ENCODE data around the gene MLANA.

Gene MLANA

DNA sequence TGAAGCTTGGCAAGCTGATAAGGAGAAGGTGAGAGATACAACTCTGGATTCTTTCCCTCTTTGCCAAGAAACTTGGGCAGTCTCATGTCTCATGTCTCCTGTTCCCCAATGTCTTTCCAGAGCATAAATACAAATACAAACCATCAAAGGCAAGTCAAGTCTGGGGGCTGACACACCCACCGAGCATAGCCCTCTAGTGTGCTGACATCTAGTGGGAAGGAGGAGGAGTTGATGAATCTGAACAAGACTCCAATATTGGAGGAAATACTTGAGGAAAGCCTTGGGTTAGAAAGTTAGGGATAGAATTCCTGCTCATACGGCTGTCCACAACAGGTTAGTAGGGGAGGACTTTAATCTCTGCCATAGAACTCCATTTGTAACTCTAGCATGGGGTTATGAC, 8.6 kb downstream of the MLANA start:
- no peak for DNase-seq (ENCODE audit: low read depth, low spot score)

DNA sequence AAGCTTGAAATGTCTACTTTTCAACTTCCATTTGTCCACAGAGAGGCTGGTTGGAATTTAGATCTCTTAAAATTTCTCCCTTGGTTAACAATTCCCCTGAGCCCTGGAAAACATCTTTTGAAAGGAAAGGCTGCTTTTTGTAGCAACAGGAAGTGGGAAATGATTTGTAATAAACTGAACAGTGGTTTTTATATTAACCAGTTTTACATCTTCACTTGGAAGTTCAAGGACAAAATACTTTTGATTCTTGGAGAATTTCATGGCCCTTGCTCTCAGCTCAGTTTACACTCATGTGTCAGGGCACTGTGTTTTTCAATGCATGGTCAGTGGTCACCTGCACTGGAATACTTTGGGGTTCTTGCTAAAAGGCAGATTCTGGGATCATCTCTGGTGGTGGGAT, 9.9 kb downstream of the MLANA start:
- DNase-seq (ENCODE audit: low read depth, low spot score): no peak

DNA sequence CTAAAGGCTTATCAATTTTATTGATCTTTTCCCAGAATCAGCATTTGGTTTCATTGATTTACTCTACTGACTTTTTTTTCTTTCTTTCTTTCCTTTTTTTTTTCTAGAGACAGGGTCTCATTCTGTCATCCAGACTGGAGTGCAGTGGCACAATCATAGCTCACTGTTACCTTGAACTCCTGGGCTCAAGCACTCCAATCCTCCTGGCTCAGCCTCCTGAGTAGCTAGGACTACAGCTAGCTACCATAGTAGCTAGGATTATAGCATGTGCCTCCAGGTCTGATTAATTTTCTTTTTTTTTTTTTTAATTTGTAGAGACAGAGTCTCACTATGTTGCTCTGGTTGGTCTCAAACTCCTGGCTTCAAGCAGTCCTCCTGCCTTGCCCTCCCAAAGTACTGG, 11.7 kb downstream of the MLANA start:
- DNase-seq (ENCODE audit: low read depth, low spot score): no peak

DNA sequence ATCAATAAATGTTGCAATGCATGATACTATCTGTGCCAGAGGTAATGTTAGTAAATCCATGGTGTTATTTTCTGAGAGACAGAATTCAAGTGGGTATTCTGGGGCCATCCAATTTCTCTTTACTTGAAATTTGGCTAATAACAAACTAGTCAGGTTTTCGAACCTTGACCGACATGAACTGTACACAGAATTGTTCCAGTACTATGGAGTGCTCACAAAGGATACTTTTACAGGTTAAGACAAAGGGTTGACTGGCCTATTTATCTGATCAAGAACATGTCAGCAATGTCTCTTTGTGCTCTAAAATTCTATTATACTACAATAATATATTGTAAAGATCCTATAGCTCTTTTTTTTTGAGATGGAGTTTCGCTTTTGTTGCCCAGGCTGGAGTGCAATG, 18.2 kb downstream of the MLANA start:
- no peak for DNase-seq (ENCODE audit: low read depth, low spot score)

DNA sequence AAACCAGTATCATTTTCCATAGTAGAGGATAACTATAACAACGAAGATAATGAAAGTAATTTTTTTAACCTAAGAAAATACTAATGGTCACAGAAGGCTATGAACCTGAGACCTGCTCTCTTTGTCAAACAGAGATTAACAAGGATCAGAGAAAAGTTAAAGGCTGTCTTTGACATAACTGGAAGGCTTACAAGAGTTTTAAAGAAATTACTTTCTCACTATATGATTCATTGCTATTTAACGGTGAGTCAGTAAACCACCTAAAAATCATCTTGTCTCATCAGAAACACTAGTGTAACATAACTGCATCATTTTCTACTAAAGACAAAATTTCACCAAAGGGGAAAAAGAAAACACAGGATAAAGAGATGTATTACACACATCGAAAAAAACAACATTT, 19.3 kb downstream of the MLANA start:
- DNase-seq (ENCODE audit: low read depth, low spot score): no peak

DNA sequence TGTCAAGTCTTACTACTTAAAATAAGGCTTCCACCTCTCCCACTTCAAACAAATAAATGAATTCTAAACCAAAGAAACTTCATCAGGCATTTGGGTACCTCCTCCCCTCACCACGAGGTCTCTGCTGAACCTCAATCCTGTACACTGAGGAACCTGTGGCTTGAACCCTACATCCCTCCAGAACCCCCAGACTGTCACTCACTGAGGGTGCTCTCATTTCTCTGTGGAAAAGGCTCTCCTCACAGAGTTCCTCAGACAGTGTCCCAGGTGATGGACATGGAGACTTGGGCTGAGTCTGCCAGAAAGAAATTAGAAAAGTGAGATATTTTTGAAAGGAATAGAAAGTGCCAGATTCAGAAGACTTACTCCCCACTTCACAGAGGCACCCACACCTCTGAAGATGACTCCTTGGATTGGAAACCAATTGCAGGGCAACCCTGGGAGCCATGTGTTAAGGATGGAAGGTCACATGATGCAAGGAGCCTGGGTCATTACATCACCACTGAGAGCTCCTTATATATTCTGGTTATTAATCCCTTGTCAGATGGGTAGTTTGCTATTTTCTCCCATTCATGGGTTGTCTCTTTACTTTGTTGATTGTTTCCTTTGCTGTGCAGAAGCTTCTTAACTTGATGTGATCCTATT, 19.8 kb downstream of the MLANA start:
- DNase-seq (ENCODE audit: low read depth, low spot score): no peak

DNA sequence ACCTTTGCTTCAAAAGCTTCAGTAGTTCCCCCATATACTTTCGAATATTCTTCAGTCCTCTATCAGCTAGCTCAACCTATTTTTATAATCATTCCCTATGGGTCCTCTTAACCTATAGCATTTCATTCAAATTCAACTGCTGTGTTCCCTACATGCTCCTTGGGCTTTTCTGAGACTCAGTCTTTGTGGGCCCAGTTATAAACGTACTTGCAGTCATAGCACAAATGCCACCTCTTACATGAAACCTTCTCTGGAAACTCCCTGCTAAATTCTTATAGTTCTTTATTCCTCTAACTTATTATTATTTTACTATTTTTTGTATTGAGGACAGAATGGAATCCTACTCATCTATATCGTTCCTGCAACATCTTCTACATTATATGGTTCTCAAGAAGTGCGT, 24.7 kb downstream of the MLANA start:
- DNase-seq (ENCODE audit: low read depth, low spot score): no peak

DNA sequence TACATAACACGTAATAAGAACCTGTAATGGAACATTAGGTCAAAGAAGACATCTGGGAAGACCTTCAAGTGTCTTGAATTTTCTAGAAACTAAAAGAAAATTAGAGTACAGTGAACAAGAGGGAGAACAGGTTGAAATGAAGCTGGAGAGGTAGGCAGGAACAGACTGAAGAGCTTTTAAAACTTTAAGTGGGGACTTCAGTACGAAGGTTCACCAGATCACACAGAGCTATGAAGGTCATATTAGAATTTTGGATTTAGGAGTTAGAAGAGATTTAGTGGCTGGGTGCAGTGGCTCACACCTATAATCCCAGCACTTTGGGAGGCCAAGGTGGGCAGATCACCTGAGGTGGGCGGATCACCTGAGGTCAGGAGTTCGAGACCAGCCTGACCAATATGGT, 26.6 kb downstream of the MLANA start:
- no peak for DNase-seq (ENCODE audit: low read depth, low spot score)

DNA sequence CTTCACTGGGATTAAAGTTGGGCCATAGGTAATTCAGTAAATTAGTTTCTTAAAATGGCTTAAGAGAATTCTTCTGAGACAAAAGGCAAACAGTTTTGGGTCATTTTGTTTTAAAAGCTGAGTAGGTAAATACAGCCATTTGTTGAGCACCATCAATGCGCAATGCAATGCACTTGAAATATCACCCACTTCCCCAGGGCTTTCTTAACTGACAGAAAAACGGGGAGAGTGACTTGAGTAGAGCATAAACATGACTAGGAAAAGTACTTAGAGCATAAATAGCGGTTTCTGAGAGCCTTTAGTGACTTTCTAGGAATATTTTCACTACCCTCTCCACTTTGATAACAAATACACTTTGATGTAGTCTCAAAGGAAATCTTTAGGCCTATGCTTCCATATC, 27.2 kb downstream of the MLANA start:
- no peak for DNase-seq (ENCODE audit: low read depth, low spot score)

DNA sequence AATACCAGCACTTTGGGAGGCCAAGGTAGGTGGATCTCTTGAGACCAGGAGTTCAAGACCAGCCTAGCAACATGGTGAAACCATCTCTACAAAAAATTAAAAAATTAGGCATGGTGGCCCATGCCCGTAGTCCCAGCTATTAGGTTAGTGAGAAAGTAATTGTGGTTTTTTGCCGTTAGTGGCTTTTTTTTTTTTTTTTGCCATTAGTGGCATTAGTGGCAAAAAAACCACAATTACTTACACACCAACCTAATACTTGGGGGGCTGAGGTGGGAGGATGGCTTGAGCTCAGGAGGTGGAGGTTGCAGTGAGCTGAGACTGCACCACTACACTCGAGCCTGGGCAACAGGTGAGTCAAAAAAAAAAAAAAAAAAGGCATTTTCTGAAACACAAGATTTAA, 27.8 kb downstream of the MLANA start:
- no peak for DNase-seq (ENCODE audit: low read depth, low spot score)

DNA sequence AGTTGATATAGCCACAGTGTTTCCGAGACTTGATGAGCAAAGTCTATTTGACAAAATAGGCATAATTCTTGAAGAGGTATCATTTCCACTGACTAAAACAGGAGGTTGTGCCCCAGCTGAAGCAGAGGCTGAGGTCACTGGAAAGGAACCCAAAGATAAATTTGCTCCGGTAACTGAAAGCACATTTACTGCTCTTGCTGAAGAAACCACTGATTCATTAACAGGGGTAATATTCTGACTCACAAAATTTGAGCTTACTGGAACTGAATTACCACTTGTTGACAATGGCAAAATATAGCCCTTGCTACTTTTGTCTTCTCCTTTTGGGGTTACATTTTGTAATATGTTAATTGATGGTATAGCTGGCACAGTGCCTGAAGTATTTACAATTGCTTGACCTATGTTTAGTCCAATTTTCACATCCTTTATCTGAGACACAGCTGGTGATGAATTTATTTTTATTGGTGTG, 30.2 kb downstream of the MLANA start:
- no peak for DNase-seq (ENCODE audit: low read depth, low spot score)

DNA sequence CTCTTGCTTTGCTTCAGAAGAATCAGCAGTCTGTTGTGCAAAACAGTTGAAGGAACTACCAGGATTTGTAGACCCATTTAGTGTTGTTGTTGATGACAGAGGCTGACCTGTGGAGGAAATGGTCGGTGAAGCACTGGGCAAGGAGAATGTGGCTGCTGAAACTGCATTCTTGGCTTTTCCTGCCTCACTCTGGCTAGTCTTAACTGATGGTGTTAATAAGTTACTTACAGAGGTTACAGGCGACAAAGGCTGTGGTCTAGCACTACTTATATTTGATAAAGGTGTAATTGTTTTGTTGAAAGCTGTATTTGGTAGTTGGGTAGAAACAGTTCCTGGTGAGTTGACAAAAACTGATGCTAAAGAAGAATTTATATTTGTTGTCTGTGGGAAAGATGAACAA, 31.5 kb downstream of the MLANA start:
- DNase-seq (ENCODE audit: low read depth, low spot score): no peak

DNA sequence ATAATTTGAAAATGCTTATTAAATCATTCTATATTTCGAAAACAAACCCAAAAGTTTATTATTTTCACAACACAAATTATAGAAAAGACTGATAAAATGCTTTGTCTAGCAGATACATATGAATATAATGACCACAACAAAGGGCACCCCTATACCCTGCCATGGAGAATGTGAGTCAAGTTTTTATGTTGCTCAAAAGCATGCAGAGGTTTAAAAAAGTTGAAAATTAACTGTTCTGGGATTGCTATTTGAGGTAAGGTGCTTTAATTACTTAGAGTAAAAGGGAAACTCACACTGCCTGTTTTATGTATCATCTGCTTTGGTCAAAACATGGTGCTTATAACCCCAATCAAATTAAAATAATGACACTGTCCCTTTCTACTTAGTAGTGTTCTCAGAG, 41.0 kb downstream of the MLANA start:
- no peak for DNase-seq (ENCODE audit: low read depth, low spot score)

DNA sequence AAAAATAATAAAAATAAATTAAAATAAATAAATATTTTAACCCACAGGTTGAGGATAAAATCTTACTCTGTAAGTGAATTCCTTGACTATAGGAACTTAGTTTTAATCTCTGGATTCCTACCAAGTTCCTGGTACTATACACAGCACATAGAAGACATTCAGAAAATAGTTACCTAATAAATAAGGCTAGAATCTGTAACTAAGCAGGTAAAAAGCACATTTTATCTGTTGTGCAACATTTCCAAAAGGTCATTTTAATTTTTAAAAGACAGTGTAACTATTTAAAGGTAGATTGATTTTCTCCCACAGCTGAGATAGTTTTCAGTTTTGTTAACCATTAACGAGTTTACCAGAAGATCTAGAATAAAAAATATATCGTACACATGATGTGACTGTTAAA, 47.8 kb downstream of the MLANA start:
- no peak for DNase-seq (ENCODE audit: low read depth, low spot score)

DNA sequence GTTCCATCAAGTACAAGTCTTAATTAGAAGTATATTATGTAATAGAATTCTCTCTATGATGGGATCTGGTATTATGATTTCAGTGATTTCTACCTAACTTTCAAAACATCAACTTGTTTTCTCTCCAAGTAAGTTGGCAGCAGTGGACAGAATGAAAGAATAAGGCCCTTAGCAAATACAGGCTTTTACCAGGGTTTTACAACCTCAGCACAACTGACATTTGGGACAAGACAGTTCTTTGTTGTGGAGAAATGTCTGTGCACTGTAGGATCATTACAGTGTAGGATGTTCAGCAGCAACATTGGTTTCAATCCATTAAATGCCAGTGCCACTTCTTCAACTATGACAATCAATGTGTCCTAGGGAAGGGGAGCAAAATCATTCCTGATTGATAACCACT, 48.8 kb downstream of the MLANA start:
- no peak for DNase-seq (ENCODE audit: low read depth, low spot score)

DNA sequence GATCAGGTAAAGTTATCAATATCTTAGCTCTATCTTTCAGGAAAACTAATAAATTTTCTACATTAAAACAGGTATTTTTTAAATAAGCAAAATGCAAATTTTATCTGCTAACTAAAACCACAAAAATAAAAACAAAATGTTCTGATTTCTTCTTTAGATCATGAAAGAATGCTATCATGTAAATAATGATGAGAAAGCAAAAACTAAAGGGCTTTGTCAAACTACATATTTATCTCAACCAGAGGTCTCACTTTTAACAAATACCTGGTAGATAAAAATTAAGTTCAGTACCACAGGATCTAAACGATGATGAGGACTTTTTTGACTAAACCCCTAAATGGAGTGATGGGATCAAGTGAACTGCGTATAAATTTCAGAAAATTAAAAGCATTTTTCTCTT, 50.5 kb downstream of the MLANA start:
- DNase-seq (ENCODE audit: low read depth, low spot score): no peak

DNA sequence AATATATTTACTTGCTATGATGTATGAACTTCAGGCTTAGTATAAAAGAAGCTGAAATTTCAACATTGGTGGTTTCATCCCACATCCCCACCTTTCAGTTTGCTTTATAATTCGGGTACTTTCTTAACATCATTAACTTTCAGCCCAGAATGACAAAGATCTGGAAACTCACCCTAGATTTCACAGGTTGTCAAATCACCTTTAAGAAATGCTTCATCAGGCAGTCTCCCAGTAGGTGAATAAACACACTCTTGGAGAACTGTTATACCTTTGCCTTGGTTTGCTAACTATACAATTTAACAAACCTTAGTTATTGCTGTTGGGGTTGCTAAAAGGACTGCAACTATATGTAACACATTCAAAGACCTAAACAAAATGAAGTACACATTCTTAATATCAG, 54.4 kb downstream of the MLANA start:
- no peak for DNase-seq (ENCODE audit: low read depth, low spot score)

DNA sequence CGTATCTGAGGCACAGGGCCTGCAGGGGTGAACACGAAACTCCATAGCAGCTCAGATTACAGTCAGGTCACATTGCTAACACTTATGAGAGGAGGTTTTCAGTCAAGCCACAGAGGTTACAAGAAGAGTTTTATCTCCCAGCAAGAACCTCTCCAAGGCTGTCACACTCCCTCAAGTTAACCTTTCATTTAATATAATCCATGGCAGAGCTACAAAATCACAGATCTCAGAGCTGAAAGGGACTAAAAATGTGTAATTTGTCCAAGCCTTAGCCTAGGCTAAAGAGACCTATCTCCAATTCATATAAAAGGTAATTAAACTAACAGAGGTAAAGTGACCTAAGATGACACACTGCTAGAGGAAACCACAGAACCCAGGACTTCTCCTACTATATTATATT, 57.2 kb downstream of the MLANA start:
- no peak for DNase-seq (ENCODE audit: low read depth, low spot score)

DNA sequence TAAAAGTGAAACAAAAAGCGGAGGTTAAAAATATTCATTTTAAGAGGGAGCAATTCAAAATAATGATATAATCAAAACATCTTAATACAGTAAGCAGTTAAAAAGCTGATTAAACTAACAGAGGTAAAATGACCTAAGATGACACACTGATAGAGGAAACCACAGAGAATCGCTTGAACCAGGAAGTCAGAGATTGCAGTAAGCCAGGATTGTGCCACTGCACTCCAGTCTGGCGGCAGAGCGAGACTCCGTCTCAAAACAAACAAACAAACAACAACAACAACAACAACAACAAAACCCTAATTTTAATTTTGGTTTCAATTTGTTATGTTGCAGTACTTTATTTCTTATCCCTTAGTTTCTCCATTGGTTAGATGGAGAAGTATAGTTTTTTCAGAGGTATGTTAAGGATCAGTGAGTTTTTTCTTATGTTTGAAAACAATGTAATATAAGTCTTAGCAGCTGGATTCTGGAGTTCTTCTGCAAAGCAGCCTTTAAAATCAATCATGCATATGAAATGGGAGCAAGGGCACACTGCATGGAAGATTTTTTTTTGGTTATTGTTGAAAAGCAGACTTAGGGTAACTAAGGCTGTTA, 58.5 kb downstream of the MLANA start:
- DNase-seq (ENCODE audit: low read depth, low spot score): no peak

DNA sequence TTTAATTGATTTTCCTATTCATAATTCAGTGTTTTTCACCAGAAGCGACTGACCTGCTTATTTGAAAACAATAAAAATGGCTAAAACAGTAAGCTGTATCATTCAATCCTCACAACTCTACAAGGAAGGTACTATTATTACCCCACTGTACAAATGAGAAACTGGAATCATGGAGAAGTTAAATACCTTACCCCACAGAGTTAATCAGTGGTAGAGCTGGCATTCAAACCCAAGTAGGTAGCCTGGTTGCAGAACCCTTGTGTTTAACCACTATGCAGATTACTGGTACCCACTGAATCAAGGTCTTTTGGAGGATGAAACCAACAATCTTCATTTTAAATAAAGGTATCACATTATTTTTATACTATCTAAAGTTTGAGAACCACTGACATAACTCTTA, 59.6 kb downstream of the MLANA start:
- DNase-seq (ENCODE audit: low read depth, low spot score): no peak

DNA sequence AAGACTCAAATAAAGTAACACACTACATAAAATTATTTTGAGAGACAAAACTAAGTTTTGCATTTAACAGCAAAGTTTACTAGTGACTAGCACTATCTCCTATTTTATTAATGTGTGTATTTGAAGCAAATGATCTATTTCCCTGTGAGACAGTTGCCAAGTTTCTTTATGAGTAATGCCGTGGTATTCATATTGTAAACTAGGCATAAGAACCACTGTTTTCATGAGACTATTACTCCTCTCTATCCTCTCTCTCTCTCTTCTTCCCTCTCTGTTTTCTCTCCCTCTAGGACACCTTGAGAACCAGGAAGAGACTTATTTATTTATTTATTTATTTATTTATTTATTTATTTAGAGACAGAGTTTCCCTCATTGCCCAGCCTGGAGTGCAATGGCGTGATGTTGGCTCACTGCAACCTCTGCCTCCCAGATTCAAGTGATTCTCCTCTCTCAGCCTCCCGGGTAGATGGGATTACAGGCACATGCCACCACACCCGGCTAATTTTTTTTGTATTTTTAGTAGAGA, 61.1 kb downstream of the MLANA start:
- no peak for DNase-seq (ENCODE audit: low read depth, low spot score)

DNA sequence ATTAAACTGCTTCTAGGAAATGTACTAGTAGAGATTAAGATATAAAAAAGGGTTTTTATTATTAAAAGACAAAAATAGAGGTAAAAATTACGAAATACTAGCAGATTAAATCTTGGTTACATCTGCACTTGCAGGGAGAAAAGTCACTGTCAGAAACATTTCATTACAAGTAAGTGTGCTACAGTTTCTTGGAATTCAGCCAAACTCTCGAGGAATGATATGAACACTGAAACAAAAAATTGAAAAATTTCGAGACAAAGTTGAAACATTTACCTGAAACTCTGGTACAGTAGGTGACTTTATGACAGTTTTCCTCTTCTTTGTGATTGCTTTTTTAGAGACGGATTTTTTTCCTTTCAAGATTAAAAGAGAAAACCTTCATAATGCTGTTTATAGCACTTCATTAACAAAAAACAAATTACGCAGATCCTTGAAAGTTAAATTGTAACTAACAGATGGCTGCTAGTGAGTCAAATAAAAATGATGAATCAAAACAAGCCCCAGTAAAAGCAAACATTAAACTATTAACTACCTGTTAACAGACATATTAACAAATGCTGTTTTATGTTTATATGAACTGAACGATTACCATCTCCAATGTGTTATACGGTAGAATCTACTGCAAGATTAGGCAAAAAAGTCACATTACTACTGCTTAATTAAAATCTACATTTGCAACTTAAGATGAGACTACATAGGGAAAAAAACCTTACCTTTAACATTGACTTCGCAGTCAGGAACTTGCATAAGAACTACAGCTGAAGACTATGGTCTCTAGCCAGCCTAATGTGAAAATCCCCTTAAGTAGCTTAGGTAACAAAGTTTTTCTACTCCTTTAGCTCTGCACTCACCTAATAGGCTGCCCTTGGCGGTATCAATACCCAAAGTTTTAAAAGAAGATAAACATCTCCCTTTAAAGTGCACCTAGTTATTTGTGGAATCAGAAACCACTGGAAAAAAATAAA, 63.3 kb downstream of the MLANA start:
- no peak for DNase-seq (ENCODE audit: low read depth, low spot score)

DNA sequence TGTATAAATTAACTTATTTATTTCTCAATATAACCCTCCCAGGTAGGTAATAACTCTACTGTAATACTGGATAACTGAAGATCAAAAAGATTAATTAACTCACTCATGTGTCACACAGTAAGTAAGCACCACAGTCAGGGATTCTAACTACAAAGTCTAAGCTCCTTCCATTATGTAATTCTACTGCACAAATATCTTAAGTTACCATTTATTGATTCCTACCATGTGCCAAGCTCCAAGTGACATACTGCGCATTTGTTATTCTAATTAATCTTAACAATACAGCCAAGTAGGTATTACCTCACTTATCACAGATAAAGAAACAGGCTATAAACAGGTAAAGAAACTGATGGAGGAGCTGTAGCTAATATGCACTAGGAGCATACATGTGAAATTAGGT, 66.5 kb downstream of the MLANA start:
- no peak for DNase-seq (ENCODE audit: low read depth, low spot score)

All from smooth muscle cell of the brain vasculature (primary cell).